GM19467 (cell line): ENCODE measurements around the gene GTPBP3.

Source experiments
- ATAC-seq: cut with Tn5 transposase; IDR thresholded peaks from one replicate; pipeline ENCODE4 v1.9.1; 2021; ENCODE audit warnings: mild to moderate bottlenecking, moderate library complexity; ENCODE audit not compliant: unreplicated experiment

Gene GTPBP3

DNA sequence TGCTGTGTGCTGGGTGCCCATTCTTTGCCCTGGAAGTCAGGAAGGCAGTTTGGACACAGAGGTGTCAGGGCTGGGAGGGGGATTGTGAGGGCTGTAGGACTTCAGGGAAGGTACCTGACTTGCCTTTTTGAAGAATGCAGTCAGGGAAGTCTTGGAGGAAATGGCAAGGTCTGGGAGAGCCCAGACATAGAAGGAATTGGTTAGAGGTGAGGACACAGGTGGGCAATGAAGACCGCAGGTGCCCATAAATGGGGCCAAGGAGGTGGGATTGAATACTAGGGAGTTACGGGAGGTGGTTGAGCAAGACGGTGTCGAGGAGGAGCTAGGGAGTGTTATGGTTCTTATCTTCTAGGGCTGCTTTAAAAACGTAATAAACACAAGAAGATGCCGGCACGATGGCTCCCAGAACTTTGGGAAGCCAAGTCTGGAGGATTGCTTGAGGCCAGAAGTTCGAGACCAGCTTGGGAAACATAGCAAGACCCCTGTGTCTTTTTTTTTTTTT is 29.4 kb upstream of the GTPBP3 start:
- ATAC-seq, result no peak

DNA sequence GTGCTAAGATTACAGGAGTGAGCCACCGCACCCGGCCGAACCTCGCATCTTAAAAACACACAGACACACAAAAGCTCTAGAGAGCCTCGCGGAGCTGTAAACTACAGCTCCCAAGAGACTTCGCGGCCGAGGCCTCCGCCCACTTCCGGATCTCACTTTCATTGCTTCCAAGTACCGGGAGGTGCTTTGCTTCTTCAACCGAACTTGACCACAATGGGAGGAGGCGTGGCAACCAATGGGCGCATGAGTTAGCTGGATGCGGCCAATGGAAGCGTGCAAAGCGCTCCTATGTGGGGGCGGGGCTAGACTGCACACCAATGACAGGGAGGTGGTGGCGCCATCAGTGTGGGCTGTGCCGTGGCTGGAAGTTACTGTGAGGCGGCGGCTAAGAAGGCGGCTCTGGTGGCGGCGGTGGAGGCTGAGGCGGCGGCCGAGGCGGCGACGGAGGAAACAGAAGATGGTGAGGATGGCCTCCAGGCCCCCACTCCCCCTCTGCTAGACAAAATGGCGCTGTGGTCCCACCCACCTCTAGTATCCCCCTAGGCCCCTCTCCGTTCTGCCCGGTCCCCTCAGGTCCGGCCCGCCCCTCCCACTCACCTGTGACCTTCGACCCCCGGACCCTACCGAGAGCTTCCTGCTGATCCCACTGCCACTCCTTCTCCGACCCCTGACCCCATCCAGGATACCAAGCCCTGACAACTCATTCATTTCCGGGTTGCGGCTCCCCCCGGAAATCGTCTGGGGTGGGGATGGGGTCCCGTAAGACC is 28.0 kb upstream of the GTPBP3 start, which contains the start of gene DDA1:
Gene DDA1 (plus strand): TSS at position 366 of the 767 bp plus-strand sequence. CDS start 92 bp downstream, at position 458.
- peak; percentile 41 for ATAC-seq

DNA sequence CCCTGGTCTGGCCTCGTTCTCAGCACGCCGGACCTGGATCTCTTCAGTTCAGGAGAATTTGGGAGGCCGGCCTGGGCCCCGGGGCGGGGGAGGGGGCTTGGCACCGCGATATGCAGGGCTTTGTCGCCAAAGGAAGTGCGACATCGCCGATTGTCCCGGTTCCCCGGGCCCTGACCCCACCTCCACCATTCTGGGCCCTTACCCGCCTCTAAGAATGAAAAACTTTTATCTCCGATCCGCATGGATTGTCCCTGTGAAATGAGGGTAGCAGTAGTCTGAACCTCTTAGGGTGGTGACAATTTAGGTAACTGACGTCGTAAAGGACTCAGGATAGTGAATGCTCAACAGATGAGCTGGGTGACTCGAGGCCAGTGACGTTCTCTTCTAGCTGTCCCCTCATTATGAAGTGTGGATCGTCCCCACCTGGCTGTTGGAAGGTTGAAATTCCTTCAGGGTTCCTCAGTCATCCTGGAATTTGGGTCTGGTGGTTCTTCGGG is 27.3 kb upstream of the GTPBP3 start:
- no peak for ATAC-seq

DNA sequence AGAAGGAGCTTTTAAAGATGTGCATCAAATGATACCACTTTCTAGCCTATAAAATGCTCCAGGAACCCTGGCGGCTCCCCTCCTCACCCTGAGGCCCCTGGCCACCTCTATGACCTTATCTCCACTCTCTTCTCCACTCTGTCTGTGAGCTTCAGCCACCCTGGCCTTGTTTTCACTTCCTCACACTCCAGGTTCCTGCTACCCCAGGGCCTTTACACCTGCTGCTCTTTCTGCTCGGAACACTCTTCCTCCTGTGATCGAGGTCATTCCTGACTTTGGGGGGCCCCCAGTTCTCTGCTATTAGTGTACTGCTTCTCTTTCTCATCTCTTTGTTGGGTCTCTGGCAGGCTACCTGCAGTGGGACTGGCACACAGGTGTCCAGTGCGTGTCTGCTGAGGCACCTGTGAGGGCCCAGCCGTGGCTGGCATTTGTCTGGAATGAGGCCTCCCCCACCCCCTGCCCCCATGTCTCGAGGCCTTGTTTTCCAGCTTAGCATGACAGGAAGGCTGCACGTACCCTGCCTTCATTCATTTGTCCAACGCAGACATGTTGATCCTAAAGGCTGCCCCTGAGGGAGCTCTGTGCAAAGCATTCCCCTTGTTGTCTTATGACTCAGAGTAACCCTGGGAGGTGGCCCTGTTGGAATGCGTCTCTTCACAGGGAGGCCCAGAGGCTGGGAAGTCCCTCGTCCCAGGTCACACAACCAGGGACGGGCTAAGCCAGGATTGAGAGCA is 25.7 kb upstream of the GTPBP3 start:
- no peak for ATAC-seq

DNA sequence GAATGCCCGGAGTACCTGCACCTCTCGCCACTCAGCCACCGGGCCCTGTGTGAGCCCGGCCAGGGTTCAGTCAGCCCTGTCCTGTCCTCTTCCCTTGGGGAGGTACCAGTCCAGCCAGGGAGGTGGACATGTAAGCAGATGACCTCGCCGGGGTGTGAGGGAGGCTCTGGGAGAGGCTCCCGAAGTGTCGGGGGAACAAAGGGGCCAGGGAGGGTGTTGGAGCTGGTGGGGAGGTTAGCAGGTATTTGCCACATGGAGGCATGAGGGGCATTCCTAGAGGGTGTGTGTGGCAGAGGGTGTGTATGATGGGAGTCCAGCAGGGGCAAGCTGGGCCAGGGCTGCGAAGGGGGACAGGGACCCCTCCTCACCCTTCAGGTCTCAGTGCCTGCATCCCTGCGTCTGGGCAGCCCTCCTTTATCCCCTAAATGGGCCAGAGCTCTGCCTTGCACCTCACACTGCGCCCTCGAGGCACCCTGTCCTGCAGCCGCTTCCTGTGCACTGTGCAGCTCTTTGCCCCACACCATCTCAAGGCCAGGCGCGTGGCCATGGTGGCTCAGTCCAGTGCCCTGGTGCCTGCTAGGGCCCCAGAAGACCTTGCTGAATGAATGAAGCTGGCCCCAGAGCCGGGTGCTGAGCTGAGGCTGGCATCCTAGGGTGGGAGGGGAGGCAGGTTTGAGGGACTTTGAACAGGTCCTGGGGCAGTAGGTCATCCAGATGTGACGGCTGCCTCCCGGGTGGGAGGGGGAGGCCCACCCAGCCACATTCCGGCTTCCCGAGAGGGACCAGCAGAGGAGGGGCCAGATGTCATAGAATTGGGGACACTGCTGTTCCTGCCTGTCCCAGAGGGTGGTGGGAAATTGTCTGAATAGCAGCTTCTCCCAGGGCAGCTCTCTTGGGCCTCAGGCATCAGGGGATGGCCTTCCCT is 24.9 kb upstream of the GTPBP3 start:
- no peak for ATAC-seq

DNA sequence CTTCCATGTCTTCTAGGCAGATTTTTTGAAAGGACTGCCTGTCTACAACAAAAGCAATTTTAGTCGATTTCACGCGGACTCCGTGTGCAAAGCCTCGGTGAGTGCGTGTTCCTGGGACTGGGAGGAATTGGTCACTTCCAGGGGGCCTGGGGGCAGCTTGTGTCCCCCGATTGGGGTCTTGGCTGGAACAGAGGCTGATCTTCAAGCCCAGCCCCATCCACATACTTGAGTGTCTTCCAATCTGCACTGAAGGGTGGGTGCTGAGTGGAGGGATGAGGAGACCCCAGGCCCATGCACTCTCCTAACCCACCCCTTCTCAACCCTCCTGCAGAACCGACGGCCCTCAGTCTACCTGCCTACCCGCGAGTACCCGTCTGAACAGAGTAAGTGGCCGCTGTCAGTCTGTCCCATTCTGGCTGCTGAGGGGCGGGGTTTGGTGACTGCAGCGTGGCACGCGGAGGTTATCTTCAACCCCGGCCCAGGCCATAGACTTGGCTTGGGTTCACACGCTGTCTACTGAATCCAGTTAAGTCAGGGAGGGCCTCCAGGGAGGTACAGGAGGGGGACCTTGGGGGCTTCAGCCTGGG is 23.3 kb upstream of the GTPBP3 start:
- no peak for ATAC-seq

DNA sequence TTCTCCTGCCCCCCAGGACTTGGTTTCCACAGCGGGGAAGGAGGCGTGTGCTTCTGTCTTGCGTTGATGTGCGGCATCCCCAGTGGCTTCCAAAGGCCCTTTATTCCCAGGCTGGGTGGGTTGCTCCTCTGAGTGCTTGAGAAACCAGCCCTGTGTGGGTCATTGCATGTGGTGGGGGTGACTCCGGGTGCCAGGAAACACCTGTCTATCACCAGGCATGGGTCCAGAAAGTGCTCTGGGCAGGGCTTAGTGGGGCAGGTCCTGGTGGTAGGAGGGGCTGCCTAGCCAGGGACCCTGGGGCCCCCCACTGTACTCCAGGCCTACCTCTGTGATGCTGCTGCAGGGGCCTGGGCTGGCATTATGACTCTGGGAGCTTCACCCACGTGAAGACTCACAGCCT is 18.4 kb upstream of the GTPBP3 start:
- no peak for ATAC-seq

DNA sequence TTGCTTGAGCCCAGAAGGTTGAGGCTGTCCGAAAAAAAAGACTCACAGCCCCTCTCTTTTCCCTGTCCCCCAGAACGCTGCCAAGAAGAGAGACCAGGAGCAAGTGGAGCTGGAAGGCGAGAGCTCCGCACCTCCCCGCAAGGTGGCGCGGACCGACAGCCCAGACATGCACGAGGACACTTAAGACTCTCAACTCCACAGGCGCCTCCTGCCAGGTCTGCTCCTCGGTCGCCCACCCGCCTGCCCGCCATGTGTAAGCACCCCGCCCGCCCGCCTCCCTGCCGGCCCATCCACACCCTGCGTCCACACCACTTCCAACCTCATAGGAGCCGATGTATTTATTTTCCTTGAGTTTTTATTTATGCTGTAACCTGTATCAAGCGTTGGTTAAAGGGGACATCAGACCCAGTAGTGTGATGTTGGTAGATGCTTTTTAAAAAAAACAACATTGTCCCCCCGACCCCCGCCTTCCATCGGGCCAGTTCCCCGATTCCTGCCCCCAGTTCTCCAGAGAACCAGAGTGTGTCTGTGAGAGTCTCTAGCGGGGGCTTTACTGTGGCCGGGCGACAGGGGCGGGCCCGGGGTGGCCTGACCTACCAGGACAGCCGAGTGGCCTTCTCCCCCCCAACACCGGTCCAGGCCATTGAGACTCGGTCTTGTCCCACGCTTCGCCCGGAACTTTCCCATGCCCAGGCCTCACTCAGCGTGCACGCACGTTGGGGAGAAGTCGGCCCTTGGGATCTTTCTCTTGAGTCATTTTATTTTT is 17.7 kb upstream of the GTPBP3 start:
- ATAC-seq, result no peak

DNA sequence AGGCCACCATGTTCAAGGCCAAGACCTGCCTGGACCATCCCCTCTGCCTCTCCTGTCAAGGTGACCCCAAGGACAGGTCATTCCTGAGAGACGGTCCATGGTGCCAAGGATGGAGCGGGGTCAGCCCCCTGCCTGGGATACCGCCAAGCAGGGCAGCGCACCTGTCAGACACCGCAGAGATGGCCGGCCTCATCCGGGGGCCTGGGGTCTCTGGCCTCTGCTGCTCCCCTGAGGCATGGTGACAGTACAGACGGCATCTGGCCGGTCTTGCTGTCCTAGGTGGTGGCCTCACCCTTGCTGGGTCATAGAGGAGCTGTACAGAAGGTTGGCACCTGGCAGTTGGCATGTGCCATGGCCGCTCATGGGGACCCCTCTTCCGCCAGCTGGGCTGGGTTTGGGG is 16.9 kb upstream of the GTPBP3 start:
- ATAC-seq, result no peak

DNA sequence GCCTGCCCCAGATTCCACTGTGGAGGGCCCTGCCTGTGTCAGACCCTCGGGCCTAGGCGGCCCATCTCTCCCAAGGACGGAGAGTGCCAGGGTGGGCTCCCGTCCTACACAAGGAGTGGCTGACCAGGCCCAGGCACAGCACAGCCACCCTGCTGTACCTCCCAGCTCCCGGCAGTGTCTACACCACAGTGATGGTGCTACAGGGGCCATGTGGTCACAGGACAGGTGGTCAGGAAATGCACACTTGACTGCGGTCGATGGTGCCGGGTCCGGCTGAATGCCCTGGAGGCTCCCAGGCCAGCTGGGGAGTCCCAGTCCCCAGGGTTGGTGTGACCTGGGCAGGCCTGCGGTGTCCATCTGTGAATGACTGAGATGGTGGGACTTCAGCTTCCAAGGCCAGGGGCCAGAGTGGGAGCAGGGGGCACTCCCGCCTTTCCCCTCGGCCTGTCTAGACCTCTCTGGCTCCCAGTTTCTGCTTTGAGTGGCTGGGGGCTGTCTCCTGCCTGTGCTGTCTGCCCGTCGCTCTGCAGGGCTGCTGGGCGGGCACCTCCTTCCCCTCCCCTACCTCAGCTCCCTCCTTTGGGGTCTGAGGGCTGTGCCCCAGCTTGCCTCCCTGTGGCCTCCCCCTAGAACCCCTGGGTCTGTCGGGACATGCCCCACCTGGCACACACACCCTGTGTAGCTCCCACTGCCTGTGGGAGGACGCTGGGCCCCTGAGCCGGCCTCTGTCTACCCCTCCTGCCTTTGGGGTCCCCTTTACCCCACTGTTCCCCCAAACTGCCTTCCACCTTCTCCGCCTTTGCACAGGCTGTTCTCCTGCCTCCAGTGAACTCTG is 15.5 kb upstream of the GTPBP3 start:
- ATAC-seq, result no peak

DNA sequence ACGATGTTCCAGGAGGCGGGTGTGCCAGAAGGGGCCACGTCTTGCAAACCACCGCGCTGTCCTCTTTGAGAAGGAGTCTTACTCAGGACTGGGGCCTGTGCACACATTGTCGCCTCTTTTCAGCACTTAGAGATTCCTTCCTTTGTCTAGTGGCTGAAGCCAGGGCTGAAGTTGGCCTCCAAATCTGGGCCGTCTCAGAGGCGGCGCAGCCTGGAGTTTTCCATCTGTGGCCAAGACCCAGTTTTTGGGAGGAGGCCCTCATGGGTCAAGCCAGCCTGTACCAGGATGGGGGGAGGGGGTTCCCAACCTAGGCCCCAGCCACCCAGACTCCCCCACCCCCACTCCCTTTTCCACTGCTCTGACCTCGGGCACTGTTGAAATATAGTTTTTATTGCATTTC is 14.5 kb upstream of the GTPBP3 start:
- no peak for ATAC-seq

DNA sequence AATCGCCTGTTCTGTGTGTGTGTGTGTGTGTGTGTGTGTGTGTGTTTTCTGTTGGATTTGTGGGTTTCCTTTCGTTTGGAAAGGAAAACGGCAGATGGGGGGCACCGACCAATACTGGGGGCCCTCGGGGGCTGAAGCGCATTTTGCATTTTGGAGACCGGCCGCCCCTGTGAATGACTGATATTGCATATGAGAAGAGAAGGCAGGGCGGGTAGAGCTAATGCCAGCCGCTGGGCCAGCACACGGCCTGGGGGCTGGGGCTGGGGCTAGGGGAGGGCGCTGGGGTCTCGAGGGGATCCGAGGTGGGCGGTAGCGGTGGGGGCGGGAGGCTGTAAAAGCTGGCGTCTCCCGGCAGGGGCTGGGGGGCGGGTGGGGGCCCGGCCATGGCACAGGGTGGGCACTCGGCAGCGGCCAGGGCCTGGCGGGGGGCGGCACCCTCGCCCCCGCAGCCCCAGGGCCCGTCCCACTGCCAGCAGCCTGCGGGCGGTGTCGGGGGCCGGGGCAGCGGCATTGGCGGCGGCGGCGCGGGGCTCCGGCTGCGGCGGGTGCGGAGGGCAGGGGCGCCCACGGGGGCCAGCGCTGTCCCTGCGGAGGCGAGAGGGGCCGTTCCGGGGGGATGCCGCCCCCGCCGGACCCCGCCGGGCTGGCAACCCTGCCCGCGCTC is 13.9 kb upstream of the GTPBP3 start:
- ATAC-seq, result no peak

DNA sequence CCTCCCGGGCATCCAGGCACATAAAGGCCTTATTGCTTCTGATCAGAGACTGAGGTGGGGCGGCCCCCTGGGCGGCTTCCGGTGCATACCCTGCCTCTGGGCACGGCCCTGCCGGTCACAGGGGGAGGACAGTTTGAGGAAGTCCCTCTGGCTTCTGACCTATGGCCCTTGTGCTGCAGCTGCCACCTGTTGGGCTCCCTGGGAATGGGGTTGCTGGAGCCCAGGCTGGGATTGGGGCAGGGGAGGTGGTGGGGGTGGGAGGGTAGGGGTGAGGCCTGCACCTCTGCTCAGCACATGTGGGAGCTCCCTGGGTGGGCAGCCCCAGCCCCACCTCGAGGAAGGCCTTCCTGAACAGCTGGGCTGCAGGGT is 13.4 kb upstream of the GTPBP3 start:
- no peak for ATAC-seq

DNA sequence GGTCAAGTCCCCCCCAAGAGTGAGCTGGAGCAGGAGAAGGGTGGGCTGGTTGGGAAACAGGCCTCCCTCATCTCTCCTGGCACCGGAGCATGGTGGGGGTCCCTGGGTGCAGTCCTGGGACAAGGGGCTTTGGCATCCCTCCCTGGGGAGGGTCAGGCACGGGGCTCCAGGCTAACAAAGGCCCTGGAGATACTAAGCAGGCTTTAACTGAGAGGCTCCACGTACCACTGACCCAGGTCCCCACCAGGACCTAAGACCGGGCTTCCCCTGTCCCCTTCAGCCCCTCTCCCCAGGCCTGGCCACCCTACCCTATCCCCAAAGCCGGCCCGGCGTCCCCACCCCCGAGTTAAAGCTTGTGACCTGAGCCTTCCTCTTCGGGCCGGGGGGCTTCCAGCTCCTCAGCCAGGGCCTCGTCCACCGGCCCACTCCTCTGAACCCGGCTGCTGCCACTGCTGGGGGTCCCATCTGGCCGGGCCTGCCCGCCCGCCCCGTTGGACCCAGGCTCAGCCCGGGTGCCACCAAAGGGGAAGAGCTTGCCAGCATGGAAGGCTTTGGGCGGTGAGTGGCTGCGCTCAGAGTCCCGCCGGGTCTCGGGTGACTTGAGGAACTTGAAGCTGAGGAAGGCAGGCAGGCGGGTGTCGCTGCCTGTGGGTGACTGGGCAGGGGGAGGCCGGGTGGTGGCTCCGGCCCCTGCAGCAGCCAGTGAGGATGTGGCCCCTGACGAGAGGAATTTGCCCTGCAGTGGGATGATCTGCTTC is 12.8 kb upstream of the GTPBP3 start:
- ATAC-seq, result no peak

DNA sequence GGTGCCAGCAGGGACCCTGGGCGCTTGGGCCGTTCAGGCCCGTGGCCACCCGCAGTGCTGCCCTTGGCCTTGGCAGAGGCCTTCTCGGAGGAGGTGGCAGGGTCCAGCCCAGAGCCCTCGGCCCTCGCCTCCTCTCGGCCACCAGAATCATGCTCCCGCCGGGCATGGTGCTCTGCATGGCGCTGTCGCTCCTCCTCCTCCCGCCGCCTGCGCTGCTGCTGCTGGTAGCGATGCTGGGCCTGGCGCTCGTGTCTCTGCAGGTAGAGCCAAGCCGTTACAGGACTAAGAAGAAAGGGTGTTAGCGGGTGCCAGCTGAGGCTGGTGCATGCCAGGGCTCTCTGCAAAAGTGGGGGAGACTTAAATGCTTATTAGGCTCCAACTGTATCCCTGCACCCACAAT is 12.2 kb upstream of the GTPBP3 start:
- ATAC-seq, result no peak

DNA sequence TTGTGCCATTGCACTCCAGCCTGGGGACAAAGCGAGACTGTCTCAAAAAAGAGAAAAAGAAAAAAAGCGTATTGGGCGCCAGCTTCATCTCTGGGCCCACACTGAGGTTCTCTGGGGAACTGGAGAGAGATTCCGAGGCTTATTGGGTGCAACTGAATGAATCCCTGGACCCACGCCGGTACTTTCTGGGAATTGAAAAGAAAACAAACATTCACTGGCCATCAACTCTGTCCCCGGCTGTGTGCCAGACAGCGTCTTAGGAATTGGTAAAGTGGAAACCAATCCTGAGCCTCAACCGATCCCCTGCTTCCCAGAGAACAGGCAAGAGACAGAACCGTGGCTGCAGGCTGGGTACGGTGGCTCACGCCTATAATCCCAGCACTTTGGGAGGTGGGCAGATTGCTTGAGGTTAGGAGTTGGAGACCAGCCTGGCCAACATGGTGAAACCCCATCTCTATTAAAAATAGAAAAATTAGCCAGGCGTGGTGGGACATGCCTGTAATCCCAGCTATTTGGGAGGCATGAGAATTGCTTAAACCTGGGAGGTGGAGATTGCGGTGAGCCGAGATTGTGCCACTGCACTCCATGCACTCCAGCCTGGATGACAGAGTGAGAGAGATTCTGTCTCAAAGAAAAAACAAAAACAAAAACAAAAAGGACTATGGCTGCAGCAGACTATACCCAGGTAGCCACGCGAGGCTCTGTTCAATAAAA is 11.3 kb upstream of the GTPBP3 start:
- no peak for ATAC-seq

DNA sequence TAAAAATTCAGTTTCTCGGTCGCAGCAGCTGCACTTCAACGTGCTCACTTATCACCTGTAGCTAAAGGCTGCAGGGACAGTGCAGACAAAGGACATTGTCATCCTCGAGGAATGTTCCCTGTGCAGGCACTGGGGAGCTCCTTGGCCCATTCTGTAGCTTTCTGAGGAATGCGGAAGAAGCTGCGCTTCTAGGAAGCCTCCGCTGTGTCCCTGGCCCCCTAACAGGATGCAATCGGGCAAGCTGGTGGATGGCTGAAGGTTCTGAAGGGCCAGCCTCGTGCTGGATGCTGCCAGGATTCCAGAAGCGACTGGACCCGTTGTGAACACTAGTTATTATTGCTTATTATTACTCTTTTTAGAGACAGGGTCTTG is 10.8 kb upstream of the GTPBP3 start:
- ATAC-seq, result no peak
